Measurements from ENCODE around the gene PVR.

DNA sequence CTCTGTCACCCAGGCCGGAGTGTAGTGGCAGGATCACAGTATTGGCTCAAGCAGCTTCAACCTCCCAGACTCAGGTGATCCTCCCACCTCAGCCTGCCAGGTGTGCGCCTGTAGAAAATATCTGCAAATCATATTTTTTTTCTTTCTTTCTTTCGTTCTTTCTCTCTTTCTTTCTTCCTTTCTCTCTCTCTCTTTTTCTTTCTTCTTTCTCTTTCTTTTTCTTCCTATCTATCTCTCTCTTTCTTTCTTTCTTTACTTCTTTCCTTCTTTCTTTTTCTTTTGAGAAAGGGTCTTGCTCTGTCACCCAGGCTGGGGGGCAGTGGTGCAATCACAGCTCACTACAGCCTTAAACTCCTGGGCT, 46.6 kb upstream of the PVR start:
- TF ChIP-seq, protein P1, sequence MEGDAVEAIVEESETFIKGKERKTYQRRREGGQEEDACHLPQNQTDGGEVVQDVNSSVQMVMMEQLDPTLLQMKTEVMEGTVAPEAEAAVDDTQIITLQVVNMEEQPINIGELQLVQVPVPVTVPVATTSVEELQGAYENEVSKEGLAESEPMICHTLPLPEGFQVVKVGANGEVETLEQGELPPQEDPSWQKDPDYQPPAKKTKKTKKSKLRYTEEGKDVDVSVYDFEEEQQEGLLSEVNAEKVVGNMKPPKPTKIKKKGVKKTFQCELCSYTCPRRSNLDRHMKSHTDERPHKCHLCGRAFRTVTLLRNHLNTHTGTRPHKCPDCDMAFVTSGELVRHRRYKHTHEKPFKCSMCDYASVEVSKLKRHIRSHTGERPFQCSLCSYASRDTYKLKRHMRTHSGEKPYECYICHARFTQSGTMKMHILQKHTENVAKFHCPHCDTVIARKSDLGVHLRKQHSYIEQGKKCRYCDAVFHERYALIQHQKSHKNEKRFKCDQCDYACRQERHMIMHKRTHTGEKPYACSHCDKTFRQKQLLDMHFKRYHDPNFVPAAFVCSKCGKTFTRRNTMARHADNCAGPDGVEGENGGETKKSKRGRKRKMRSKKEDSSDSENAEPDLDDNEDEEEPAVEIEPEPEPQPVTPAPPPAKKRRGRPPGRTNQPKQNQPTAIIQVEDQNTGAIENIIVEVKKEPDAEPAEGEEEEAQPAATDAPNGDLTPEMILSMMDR (IDR thresholded peaks at IDR 0.05): no peak
- no peak for TF ChIP-seq POLR2A (IDR thresholded peaks at IDR 0.05)
- TF ChIP-seq POLR2AphosphoS5 (IDR thresholded peaks at IDR 0.05): no peak
- TF ChIP-seq EP300 (IDR thresholded peaks at IDR 0.05): no peak

Measured in sigmoid colon (tissue), 4 donors.